Right lobe of liver (tissue), 6 donors: ENCODE data around the gene ZNF735. TPM values are rescaled to one million over a fixed set of nuclear protein-coding genes. Genes with fewer than 3 reads are reported as not detected.

Source experiments
- ATAC-seq, 4 donors: fragments of 200-7000 bp; cut with Tn5 transposase; one replicate each; pipeline ENCODE4 v1.9.1; 2020; ENCODE audit warnings: mild to moderate bottlenecking in 4 of 4, moderate library complexity in 4 of 4
- DNase-seq, 3 donors: peaks; one replicate each; pipeline ENCODE4 v3.0.0-alpha.2; 2020
- H3K27ac ChIP-seq, 3 donors: fragments of 200-600 bp; one replicate each; pipeline ENCODE4 v1.8.0; 2022
- H3K27me3 ChIP-seq, 2 donors: fragments of 200-600 bp; one replicate each; pipeline ENCODE4 v1.8.0; 2022
- H3K36me3 ChIP-seq, 4 donors: fragments of 200-600 bp; sonication (generic) in 1 of 4; one replicate each; pipeline versions ENCODE4 v1.5.1 to v1.8.0; 2017 to 2022; ENCODE audit warnings: control low read depth in 1 of 4
- H3K4me1 ChIP-seq, 4 donors: fragments of 200-600 bp; sonication (generic) in 1 of 4; one replicate each; pipeline versions ENCODE4 v1.5.1 to v1.8.0; 2017 to 2022; ENCODE audit warnings: control low read depth in 1 of 4
- H3K4me3 ChIP-seq, 3 donors: fragments of 200-600 bp; one replicate each; pipeline ENCODE4 v1.8.0; 2022
- H3K9me3 ChIP-seq, 4 donors: fragments of 200-600 bp; sonication (generic) in 1 of 4; one replicate each; pipeline versions ENCODE4 v1.5.1 to v1.8.0; 2017 to 2022; ENCODE audit warnings: control low read depth in 1 of 4
- CTCF ChIP-seq, 4 donors: fragments of 200-600 bp in 3 of 4; fragments of 450-650 bp in 1 of 4; IDR thresholded peaks; one replicate each; pipeline versions ENCODE4 v1.5.1 to v1.8.0; 2016 to 2022; ENCODE audit warnings: antibody characterized with exemption in 4 of 4, mild to moderate bottlenecking in 2 of 4
- POLR2A ChIP-seq: fragments of 450-650 bp; IDR thresholded peaks from one replicate; pipeline ENCODE4 v1.6.1; 2017; ENCODE audit warnings: antibody characterized with exemption, mild to moderate bottlenecking
- WGBS: methylation state at CpG from one replicate; pipeline ENCODE4 v1.1.6; 2018; ENCODE audit warnings: low coverage, low lambda C conversion rate; ENCODE audit not compliant: insufficient coverage; ENCODE audit errors: missing lambda C conversion rate; 5-methylcytosine and 5-hydroxymethylcytosine counted together
- intact Hi-C, 2 donors: fragments of 100-400 bp; cut with DNase I; formaldehyde crosslinking; loops; one replicate each; pipeline versions ENCODE4 v1.11.2 to v1.14.1; 2022
- total RNA-seq, 6 experiments: library from RNA; depleted of rRNA in 2 of 6; stranded (reverse); fragments of >200 nt in 2 of 6; fragmentation: NEBNext Ultra II Directional in 3 of 6; extraction: Animal tissue kit (Norgen Biotek cat#: 25700) in 3 of 6; gene quantifications; one replicate each; pipeline versions ENCODE4 v1.1.0 to v1.2.4, GENCODE V29; 2016 to 2023
- donor health status: DM: no; HTN: yes; CAD: no.
- donor health status: DM: no; HTN: no; CAD: no.
- donor health status: DM: no; HTN: no; CAD: no.
- donor health status: DM: no; HTN: yes; CAD: no.
- donor health status: DM: no; HTN: yes; CAD: no.

Gene ZNF735
- total RNA-seq, 6 experiments from 2014 or later = not detected

- intact Hi-C loops = loop anchor here (5.0 kb wide), 1 partner anchor 436 kb away; no protein-coding TSS in a partner anchor
- WGBS = 27% methylated on average over 3 of the region's 46 CpGs
- Histone ChIP-seq H3K4me3 (no peak overlapping the region), H3K4me1 (no peaks in the 10 kb centered on the region), H3K27ac (no peak overlapping the region), H3K36me3 (no peaks in the 10 kb centered on the region), H3K27me3 (no peaks in the 10 kb centered on the region), H3K9me3 (no peaks in the 10 kb centered on the region)
- DNase-seq = no peak
- TF ChIP-seq CTCF (IDR thresholded peaks at IDR 0.05) (no peak), POLR2A (no peak)
- ATAC-seq = no peak
These were observed 25.4 kb upstream of the ZNF735 start for GRCh38 chr7:64181586-64181985.

- no peaks in the 10 kb centered on the region for H3K4me1 ChIP-seq
- H3K4me3 ChIP-seq = no peak overlapping the region
- no peak overlapping the region for H3K27ac ChIP-seq
- no peak for TF ChIP-seq CTCF (IDR thresholded peaks at IDR 0.05)
- TF ChIP-seq POLR2A = no peak
- intact Hi-C loops = loop anchor here (5.0 kb wide), 1 partner anchor 435 kb away; no protein-coding TSS in a partner anchor
- ATAC-seq (no peak), DNase-seq (no peak)
- H3K36me3 ChIP-seq = no peaks in the 10 kb centered on the region
- H3K27me3 ChIP-seq = no peaks in the 10 kb centered on the region
- 43% methylated on average over 14 of the region's 66 CpGs for WGBS
- H3K9me3 ChIP-seq = no peaks in the 10 kb centered on the region
These were observed 24.8 kb upstream of the ZNF735 start for GRCh38 chr7:64182036-64182790.

GRCh38 chr7:64183126-64183742 lies 23.8 kb upstream of the ZNF735 start:
- no CpG with 5 or more reads among the region's 31 CpGs for WGBS
- Histone ChIP-seq H3K27ac (no peak overlapping the region), H3K4me1 (no peaks in the 10 kb centered on the region), H3K36me3 (no peaks in the 10 kb centered on the region), H3K27me3 (no peaks in the 10 kb centered on the region), H3K4me3 (no peak overlapping the region), H3K9me3 (no peaks in the 10 kb centered on the region)
- ATAC-seq = peak; percentile 47 to 76 (median 67)
- intact Hi-C loops = loop anchor here (5.0 kb wide), 1 partner anchor 434 kb away; no protein-coding TSS in a partner anchor
- TF ChIP-seq POLR2A = no peak
- peak; percentile 58 to 72 (median 62) for TF ChIP-seq CTCF (IDR thresholded peaks at IDR 0.05)
- no peak for DNase-seq

- Histone ChIP-seq H3K4me3 (no peak overlapping the region), H3K27me3 (no peaks in the 10 kb centered on the region), H3K36me3 (no peaks in the 10 kb centered on the region), H3K9me3 (no peaks in the 10 kb centered on the region), H3K4me1 (no peaks in the 10 kb centered on the region), H3K27ac (no peak overlapping the region)
- intact Hi-C loops = loop anchor here (5.0 kb wide), 1 partner anchor 433 kb away; no protein-coding TSS in a partner anchor
- no CpG with 5 or more reads among the region's 13 CpGs for WGBS
- DNase-seq = no peak
- peak in 1 of 4 donors; percentile 18 for ATAC-seq
- TF ChIP-seq POLR2A = no peak
- no peak for TF ChIP-seq CTCF (IDR thresholded peaks at IDR 0.05)
These were observed 23.1 kb upstream of the ZNF735 start for GRCh38 chr7:64183827-64184372.
